Pancreas (tissue), 10 donors: ENCODE results near the gene PHKA1. TPM values are rescaled to one million over a fixed set of nuclear protein-coding genes. Genes with fewer than 3 reads are reported as not detected.

Source experiments
- ATAC-seq, 4 donors: fragments of 200-7000 bp; cut with Tn5 transposase; one replicate each; pipeline versions ENCODE4 v1.8.0 to v1.9.1; 2020; ENCODE audit warnings: mild to moderate bottlenecking in 4 of 4, moderate library complexity in 4 of 4
- DNase-seq, 6 donors: peaks; one replicate each; pipeline ENCODE4 v3.0.0-alpha.2; 2020
- FAIRE-seq: peaks from 2 replicates; lab custom pipeline; 2012; peaks lifted over from hg19 to GRCh38; lab: Jason Lieb, UNC
- H3K27ac ChIP-seq, 4 donors: fragments of 200-600 bp; sonication (generic); 1 replicate in 3 of 4; 2 replicates in 1 of 4; pipeline versions ENCODE4 v1.5.0 to v1.8.0; 2020
- H3K27me3 ChIP-seq, 4 donors: fragments of 200-600 bp; one replicate each; pipeline ENCODE4 v1.8.0; 2021
- H3K36me3 ChIP-seq, 3 donors: fragments of 200-600 bp; sonication (generic) in 1 of 3; one replicate each; pipeline versions ENCODE4 v1.5.0 to v1.8.0; 2020 to 2021
- H3K4me1 ChIP-seq, 3 donors: fragments of 200-600 bp; one replicate each; pipeline ENCODE4 v1.8.0; 2021
- H3K4me3 ChIP-seq, 4 donors: fragments of 200-600 bp; sonication (generic) in 2 of 4; one replicate each; pipeline versions ENCODE4 v1.5.0 to v1.8.0; 2020 to 2021
- H3K9me3 ChIP-seq, 4 donors: fragments of 200-600 bp; one replicate each; pipeline ENCODE4 v1.8.0; 2021
- CTCF ChIP-seq, 4 donors: fragments of 200-600 bp; sonication (generic) in 3 of 4; IDR thresholded peaks; one replicate each; pipeline versions ENCODE4 v1.5.0 to v1.8.0; 2021; ENCODE audit warnings: antibody characterized with exemption in 4 of 4
- WGBS, 2 donors: extraction: QIAGEN DNeasy Blood & Tissue Kit; methylation state at CpG; one replicate each; pipeline ENCODE4 v1.1.7; 2013; 5-methylcytosine and 5-hydroxymethylcytosine counted together
- intact Hi-C, 3 donors: fragments of 100-400 bp; cut with DNase I; formaldehyde crosslinking; loops; one replicate each; pipeline versions ENCODE4 v1.11.1 to v1.14.2; 2022
- polyA plus RNA-seq, 2 donors: library from polyadenylated mRNA; stranded (reverse); fragments of 200-250 nt; gene quantifications; one replicate each; pipeline ENCODE4 v1.2.3, GENCODE V29; 2013
- total RNA-seq, 6 donors: library from RNA; stranded (reverse); fragmentation: NEBNext Ultra II Directional in 4 of 6; extraction: Animal tissue kit (Norgen Biotek cat#: 25700) in 4 of 6; gene quantifications; one replicate each; pipeline versions ENCODE4 v1.2.1 to v1.2.4, GENCODE V29; 2021 to 2023
- donor health status: healthy with polysubstance abuse.
- donor health status: DM: no; HTN: no; CAD: no; lungs with moderate emphysema.
- donor health status: DM: no; HTN: no; CAD: no.
- donor health status: control.
- donor health status: control.
- donor health status: Bipolar disorder and iron deficiency.
- donor health status: DM: yes; HTN: yes; CAD: no.
- donor health status: DM: no; HTN: no; CAD: no.
- donor health status: DM: no; HTN: no; CAD: no.
- donor health status: DM: yes; HTN: yes; CAD: no.

Gene PHKA1
- total and polyA plus RNA-seq, 8 donors, result 3.5 to 7.4 (median 5.0) TPM

GRCh38 chrX:72540318-72540717 is 173.8 kb downstream of the PHKA1 start:
- Histone ChIP-seq H3K27ac (no peak overlapping the region), H3K4me3 (no peak overlapping the region), H3K4me1 (no peaks in the 10 kb centered on the region), H3K36me3 (no peaks in the 10 kb centered on the region), H3K9me3 (no peaks in the 10 kb centered on the region), H3K27me3 (no peaks in the 10 kb centered on the region)
- intact Hi-C loops, result loop anchor here in 1 of 3 donors (10.0 kb wide), 1 partner anchor 296 kb away; no protein-coding TSS in a partner anchor
- TF ChIP-seq CTCF (IDR thresholded peaks at IDR 0.05), result peak in 2 of 4 donors; percentile 24 to 25
- DNase-seq, result no peak
- peak; percentile 56 to 81 (median 78) for ATAC-seq
- FAIRE-seq, result peak; percentile 97
- WGBS, 2 donors, result 5 to 7% methylated on average over 5 of the region's 5 CpGs

- no peaks in the 10 kb centered on the region for H3K36me3 ChIP-seq
Measured at GRCh38 chrX:72539822-72540221, 174.3 kb downstream of the PHKA1 start.

GRCh38 chrX:72536542-72536941 is 177.6 kb downstream of the PHKA1 start:
- intact Hi-C loops, result no loop called here
- H3K27ac ChIP-seq, result no peak overlapping the region
- H3K4me3 ChIP-seq, result no peak overlapping the region
- DNase-seq (no peak), ATAC-seq (no peak), FAIRE-seq (no peak)
- 68 to 89% methylated on average over 1 of the region's 1 CpG for WGBS, 2 donors
- H3K4me1 ChIP-seq, result no peaks in the 10 kb centered on the region
- no peaks in the 10 kb centered on the region for H3K9me3 ChIP-seq
- H3K27me3 ChIP-seq, result no peaks in the 10 kb centered on the region
- no peaks in the 10 kb centered on the region for H3K36me3 ChIP-seq
- TF ChIP-seq CTCF (IDR thresholded peaks at IDR 0.05), result no peak

More at GRCh38 chrX:72539822-72540221, 174.3 kb downstream of the PHKA1 start:
- Histone ChIP-seq H3K27ac (no peak overlapping the region), H3K9me3 (no peaks in the 10 kb centered on the region), H3K4me3 (no peak overlapping the region), H3K27me3 (no peaks in the 10 kb centered on the region), H3K4me1 (no peaks in the 10 kb centered on the region)
- DNase-seq (no peak), ATAC-seq (no peak), FAIRE-seq (no peak)
- TF ChIP-seq CTCF (IDR thresholded peaks at IDR 0.05), result no peak
- intact Hi-C loops, result loop anchor here in 1 of 3 donors (10.0 kb wide), 1 partner anchor 295 kb away; no protein-coding TSS in a partner anchor
- WGBS, 2 donors, result 68 to 86% methylated on average over 2 of the region's 2 CpGs

- H3K9me3 ChIP-seq, result no peaks in the 10 kb centered on the region
- intact Hi-C loops, result no loop called here
- no peak overlapping the region for H3K4me3 ChIP-seq
- H3K27me3 ChIP-seq, result peaks cover 0 to 5% (median 0%) of the 10 kb centered on the region in 4 donors
- H3K27ac ChIP-seq, result no peak overlapping the region
- H3K36me3 ChIP-seq, result no peaks in the 10 kb centered on the region
- no peak for TF ChIP-seq CTCF (IDR thresholded peaks at IDR 0.05)
- FAIRE-seq, result no peak
- DNase-seq, result no peak
- WGBS, 2 donors, result 92 to 94% methylated on average over 3 of the region's 3 CpGs
- ATAC-seq, result no peak
- no peaks in the 10 kb centered on the region for H3K4me1 ChIP-seq
Measured at GRCh38 chrX:72532366-72532765, 181.7 kb downstream of the PHKA1 start.

Other genes starting within 250 kb of the PHKA1 start
- 10 to 100 TPM in 5 of 6 donors, 1 to 10 TPM in 1; 8.5 to 17.2 (median 13.9) TPM for gene HDAC8, start 141.5 kb downstream of the PHKA1 start, total RNA-seq
- 10 to 100 TPM; 15.2 to 21.6 TPM for gene HDAC8, start 141.5 kb downstream of the PHKA1 start, polyA plus RNA-seq
- 1 to 10 TPM in 4 of 6 donors, under 1 TPM in 2; 0.82 to 2.6 (median 1.3) TPM for gene DMRTC1B, start 62.6 kb upstream of the PHKA1 start, total RNA-seq
- gene DMRTC1B, start 62.6 kb upstream of the PHKA1 start, polyA plus RNA-seq, result 1 to 10 TPM; 2.4 to 8.5 TPM
- not detected for gene FAM236B, start 68.4 kb upstream of the PHKA1 start, total RNA-seq
- not detected for gene FAM236B, start 68.4 kb upstream of the PHKA1 start, polyA plus RNA-seq
- not detected for gene FAM236D, start 93.9 kb upstream of the PHKA1 start, total RNA-seq
- gene FAM236D, start 93.9 kb upstream of the PHKA1 start, polyA plus RNA-seq, result not detected
- not detected for gene FAM236C, start 198.3 kb upstream of the PHKA1 start, total RNA-seq
- not detected for gene FAM236C, start 198.3 kb upstream of the PHKA1 start, polyA plus RNA-seq
- not detected for gene FAM236A, start 223.9 kb upstream of the PHKA1 start, total RNA-seq
- gene FAM236A, start 223.9 kb upstream of the PHKA1 start, polyA plus RNA-seq, result not detected
- 1 to 10 TPM in 1 of 6 donors, under 1 TPM in 4, not detected in 1; 0.31 to 1.7 (median 0.82) TPM for gene DMRTC1, start 229.5 kb upstream of the PHKA1 start, total RNA-seq
- under 1 TPM in 1 of 2 donors, not detected in 1; 0.66 TPM for gene DMRTC1, start 229.5 kb upstream of the PHKA1 start, polyA plus RNA-seq